Activated T-cell treated with anti-CD3 and anti-CD28 coated beads, Interleukin-2, amount 50 U/mL, for 72 hours (primary cell): Measurements from ENCODE around the gene CLDN22. TPM values are rescaled to one million over a fixed set of nuclear protein-coding genes. Genes with fewer than 3 reads are reported as not detected.

ENCODE experiments used
- ATAC-seq, 2 donors: fragments of 150-1000 bp; cut with Tn5 transposase; replicated peaks in 1 of 2; 2 replicates each; pipeline ENCODE4 v1.10.0; 2021; ENCODE audit warnings: moderate library complexity in 2 of 2, mild to moderate bottlenecking in 1 of 2
- DNase-seq, 2 donors: peaks; one replicate each; pipeline ENCODE4 v3.0.0; 2021 to 2022; ENCODE audit warnings: mixed read lengths in 1 of 2
- H3K27ac Mint-ChIP-seq: one replicate; pipeline ENCODE4 v1.8.0; 2022; ENCODE audit warnings: mild to moderate bottlenecking, moderate library complexity, mixed read lengths
- H3K27me3 Mint-ChIP-seq: one replicate; pipeline ENCODE4 v1.8.0; 2022; ENCODE audit warnings: low read depth, mixed read lengths
- H3K36me3 Mint-ChIP-seq, 2 donors: one replicate each; pipeline ENCODE4 v1.8.0; 2022; ENCODE audit warnings: mixed read lengths in 2 of 2, mild to moderate bottlenecking in 1 of 2; ENCODE audit not compliant: insufficient read depth in 2 of 2
- H3K4me1 Mint-ChIP-seq: one replicate; pipeline ENCODE4 v1.8.0; 2022; ENCODE audit warnings: low read depth, mixed read lengths
- H3K4me3 Mint-ChIP-seq, 2 donors: one replicate each; pipeline ENCODE4 v1.8.0; 2022; ENCODE audit warnings: mild to moderate bottlenecking in 2 of 2, mixed read lengths in 2 of 2, moderate library complexity in 2 of 2
- H3K9me3 Mint-ChIP-seq, 2 donors: one replicate each; pipeline ENCODE4 v1.8.0; 2022; ENCODE audit warnings: mixed read lengths in 2 of 2
- total RNA-seq, 2 donors: library from RNA; stranded (reverse); gene quantifications; one replicate each; pipeline ENCODE4 v1.2.3, GENCODE V29; 2022

The CLDN22 gene
- not detected for total RNA-seq

DNA sequence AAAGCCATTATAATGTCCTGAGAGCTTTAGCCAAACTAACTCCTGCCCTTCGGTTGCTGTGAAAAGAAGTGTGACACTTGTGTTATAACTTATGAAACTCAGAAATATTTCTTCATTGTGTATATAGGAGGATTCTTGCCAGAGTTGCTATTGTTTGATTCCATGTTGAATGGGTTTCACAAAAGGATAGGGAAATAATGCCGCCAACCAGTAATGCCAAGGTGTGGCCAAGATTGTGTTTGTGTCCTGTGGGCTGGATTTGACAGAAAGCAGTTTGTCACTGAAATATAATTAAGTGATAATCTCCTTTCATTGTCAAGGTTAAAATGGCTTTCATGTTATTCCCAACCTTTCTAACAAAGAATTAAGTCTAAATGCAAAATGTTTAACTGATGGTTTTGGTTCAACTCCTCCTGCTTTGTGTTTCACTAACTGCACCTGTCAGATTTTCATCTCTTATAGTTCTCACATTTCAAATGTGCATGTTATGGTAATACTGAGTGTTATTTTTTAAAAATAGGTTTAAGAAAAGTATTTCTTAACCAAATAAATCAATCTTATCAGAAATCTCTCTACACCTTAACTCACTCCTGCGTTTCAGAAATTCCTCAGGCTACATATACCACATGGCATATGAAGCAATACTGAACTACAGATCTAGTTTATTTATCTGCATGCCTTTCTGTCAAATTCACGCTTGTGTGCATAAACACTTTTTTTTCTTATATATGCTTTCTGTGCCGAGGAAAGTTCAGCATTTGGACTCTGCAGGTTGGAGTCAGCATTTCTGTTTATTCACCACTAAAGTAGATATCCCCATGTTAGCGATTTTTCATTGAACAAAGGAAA is at the start of gene CLDN22:
Gene CLDN22 (minus strand): TSS at position 66 of the 849 bp plus-strand sequence. CDS start 58 bp downstream, at position 8.
- Mint-ChIP-seq H3K9me3 (no peaks in the 10 kb centered on the region), H3K4me3 (peak within 1 kb of the TSS in 1 of 2 donors; percentile 40), H3K27ac (peak within 1 kb of the TSS; percentile 72), H3K36me3 (no peaks in the 10 kb centered on the region), H3K4me1 (no peaks in the 10 kb centered on the region), H3K27me3 (no peaks in the 10 kb centered on the region)
- no peak for ATAC-seq
- no peak for DNase-seq

DNA sequence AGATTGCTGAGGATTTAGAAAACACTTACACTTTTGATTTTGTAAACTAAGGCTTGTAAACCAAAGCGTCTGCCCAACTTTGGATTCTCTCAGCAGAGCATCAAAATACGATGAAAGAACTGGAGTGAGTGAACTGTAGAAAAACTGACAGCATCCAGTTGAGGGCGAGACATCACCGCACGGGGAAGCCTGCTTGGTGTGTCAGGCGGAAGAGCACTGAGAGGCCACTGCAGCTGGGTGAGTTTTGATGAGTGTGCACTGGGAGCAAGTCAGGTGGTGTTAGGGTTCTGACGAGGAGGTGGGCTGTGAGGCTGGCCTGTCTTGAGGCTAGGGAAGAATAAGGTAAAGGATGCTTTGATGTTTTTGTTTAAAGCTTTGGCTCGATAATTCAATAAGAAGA is 49.0 kb upstream of the CLDN22 start:
- ATAC-seq = no peak
- Mint-ChIP-seq H3K27me3 (no peaks in the 10 kb centered on the region), H3K36me3 (peaks cover 2 to 8% of the 10 kb centered on the region in 2 donors), H3K9me3 (peaks cover 0 to 1% of the 10 kb centered on the region in 2 donors), H3K27ac (no peak overlapping the region), H3K4me3 (no peak overlapping the region), H3K4me1 (no peaks in the 10 kb centered on the region)
- DNase-seq = no peak

DNA sequence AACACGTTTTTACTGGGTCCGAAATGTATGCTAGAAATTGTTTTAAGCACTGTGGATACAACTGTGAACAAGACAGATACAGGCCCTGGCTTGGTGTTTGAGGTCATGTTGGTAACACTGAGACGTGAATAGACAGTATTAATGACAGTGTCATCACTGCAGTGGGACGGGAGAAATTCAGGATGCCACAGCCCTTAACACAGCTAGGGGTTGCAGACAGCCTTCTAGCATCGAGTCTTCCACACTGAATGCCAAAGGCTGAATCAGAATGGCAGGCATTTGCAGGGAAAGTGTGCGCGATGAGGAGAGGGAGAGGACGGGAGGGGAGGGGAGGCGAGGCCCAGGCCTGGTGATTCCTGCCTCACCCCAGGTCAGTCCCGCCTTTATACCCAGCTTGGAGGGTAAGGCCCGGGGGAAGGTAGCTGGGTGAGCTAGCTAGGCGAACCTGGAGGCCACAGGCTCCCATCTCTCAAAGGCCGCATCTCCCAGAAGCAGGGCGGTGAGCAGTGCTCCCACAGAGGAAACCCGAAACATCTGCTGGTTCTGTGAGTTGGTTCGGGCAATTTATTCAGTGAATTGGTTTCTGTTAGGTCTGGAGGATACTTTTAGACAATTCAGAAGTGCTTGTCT is 46.2 kb upstream of the CLDN22 start:
- Mint-ChIP-seq H3K4me3 (no peak overlapping the region), H3K9me3 (no peaks in the 10 kb centered on the region), H3K36me3 (no peaks in the 10 kb centered on the region), H3K4me1 (no peaks in the 10 kb centered on the region), H3K27me3 (no peaks in the 10 kb centered on the region), H3K27ac (no peak overlapping the region)
- DNase-seq (no peak), ATAC-seq (no peak)

DNA sequence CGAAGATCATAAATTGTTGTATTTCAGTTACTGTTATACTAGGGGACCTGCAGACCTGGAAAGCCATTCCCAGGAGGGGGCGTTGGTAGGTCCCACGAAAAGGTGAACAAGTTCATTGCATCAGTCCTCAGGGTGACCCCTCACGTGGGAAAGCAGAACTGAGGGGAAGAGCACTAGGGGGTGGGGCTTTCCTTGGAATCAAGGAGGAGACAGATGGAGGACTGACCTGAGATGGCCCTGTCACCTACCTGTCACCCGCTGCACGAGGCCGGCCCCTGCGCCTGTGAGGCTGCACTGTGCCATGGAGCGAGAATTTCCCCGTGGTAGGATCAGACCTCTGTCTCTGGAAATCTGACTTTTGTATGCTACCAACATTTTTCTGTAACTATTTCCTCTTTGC is 43.9 kb upstream of the CLDN22 start:
- H3K27me3 Mint-ChIP-seq = no peaks in the 10 kb centered on the region
- no peak overlapping the region for H3K27ac Mint-ChIP-seq
- ATAC-seq (no peak), DNase-seq (no peak)
- H3K36me3 Mint-ChIP-seq = no peaks in the 10 kb centered on the region
- H3K4me1 Mint-ChIP-seq = no peaks in the 10 kb centered on the region
- H3K9me3 Mint-ChIP-seq = no peaks in the 10 kb centered on the region
- no peak overlapping the region for H3K4me3 Mint-ChIP-seq

DNA sequence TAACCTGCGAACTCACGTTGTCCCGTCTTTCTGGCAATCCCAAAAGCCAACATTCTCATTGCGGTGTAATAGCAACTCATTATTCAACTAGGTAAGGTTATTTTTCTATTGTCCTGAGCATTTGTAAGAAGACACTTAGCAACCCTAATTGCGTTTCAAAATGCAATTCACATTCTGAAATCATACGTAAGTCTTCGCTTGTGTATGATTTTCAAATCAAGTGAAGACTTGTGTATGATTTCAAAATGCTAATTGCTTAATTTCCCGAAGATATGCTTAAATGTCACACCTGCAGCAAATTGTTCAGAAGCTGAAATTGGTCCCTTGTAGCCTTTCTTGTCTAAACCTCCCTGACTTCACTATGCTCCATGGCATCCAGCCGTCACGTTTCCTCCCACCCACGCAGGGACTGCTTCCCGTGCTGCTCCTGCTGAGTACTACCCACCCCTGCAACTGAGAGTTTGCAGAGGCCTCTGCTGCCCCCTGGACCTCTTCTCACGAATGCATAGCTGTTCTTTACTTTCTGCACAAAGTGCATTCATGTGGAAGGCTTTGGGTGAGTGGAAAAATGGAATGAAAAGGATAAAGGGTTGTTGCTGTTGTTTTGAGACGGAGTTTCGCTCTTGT is 43.0 kb upstream of the CLDN22 start:
- Mint-ChIP-seq H3K27ac (no peak overlapping the region), H3K4me1 (no peaks in the 10 kb centered on the region), H3K27me3 (no peaks in the 10 kb centered on the region), H3K9me3 (no peaks in the 10 kb centered on the region), H3K36me3 (no peaks in the 10 kb centered on the region), H3K4me3 (no peak overlapping the region)
- no peak for ATAC-seq
- no peak for DNase-seq

DNA sequence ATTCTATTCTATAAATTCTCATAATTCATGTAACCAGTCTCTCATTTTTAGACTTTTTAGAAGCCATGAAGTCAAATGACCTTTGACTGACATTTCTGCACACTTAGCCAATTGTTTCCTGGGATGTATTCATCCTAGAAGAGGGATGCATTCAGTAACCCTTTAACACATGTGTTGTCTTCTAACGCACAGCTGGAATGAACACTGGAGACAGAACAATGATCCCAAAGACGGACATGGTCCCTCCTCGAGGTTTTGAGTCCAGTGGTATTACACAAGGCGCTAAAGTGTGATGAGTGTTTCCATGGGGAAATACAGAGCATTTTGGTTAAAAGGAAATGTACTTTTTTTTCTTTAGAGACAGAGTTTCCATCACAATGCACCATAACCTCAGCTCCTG is 42.0 kb upstream of the CLDN22 start:
- no peak for ATAC-seq
- Mint-ChIP-seq H3K36me3 (no peaks in the 10 kb centered on the region), H3K4me3 (no peak overlapping the region), H3K27me3 (no peaks in the 10 kb centered on the region), H3K27ac (no peak overlapping the region), H3K4me1 (no peaks in the 10 kb centered on the region), H3K9me3 (no peaks in the 10 kb centered on the region)
- no peak for DNase-seq

DNA sequence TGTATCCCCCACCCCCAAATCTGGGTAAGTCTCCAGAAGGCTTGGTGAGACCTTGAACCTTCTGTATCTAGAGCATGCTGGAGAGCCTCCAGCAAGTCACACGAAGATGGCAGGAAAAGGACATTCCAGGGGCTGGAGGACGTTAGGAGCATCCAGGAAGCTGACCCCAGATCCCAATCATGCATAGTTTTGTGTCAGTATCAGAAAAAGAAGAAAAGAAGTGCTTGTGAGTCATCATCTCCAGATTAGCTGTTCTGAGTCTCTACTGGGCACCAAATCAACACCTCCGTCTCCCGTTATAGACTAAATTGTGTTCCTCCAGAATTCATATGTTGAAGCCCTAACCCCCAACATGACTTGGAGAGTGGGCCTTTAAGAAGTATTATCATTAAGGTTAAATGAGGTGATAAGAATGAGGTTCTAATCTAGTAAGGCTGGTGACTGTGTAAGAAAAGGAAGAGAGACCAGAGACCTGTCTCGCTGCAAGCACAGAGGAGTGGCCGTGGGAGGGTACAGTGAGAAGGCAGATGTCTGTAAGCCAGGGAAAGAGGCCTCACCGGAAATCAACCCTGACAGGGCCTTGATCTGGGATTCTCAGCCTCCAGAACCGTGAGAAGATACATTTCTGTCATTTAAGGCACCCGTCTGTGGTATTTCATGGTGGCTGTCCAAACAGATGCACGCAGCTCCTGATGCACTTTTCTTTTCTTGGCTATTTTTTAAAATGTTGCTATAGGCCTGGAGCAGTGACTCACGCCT is 40.3 kb upstream of the CLDN22 start:
- H3K27me3 Mint-ChIP-seq = no peaks in the 10 kb centered on the region
- no peak overlapping the region for H3K27ac Mint-ChIP-seq
- no peaks in the 10 kb centered on the region for H3K36me3 Mint-ChIP-seq
- no peak for DNase-seq
- H3K9me3 Mint-ChIP-seq = no peaks in the 10 kb centered on the region
- no peak for ATAC-seq
- no peak overlapping the region for H3K4me3 Mint-ChIP-seq
- no peaks in the 10 kb centered on the region for H3K4me1 Mint-ChIP-seq

DNA sequence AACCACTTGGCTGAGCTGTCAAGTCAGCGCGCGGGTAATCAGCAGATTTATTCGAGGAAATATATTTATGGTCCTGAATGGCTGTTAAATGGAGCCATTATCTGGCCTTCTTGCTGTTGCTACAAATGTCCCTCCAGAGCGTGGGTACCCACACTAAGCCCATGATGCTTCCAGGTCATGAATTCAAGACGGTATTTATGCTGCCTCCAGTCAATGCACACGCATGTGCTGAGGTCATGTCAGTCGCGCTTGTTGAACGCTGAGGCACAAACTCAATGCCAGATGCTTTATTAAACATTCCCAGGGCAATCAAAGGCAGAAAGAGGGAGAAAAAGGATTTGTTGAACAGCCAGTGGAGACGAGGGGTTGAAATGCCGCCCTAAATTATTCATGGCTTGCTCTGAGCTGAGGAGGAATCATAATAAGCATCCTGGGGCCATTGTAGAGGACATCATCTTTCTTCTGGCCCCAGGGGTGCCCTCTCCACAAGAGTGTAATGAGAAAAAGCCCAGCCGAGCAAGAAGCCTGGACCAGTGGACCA is 38.2 kb upstream of the CLDN22 start:
- Mint-ChIP-seq H3K4me1 (no peaks in the 10 kb centered on the region), H3K27ac (no peak overlapping the region), H3K9me3 (no peaks in the 10 kb centered on the region), H3K27me3 (no peaks in the 10 kb centered on the region), H3K4me3 (no peak overlapping the region), H3K36me3 (no peaks in the 10 kb centered on the region)
- DNase-seq (no peak), ATAC-seq (no peak)

DNA sequence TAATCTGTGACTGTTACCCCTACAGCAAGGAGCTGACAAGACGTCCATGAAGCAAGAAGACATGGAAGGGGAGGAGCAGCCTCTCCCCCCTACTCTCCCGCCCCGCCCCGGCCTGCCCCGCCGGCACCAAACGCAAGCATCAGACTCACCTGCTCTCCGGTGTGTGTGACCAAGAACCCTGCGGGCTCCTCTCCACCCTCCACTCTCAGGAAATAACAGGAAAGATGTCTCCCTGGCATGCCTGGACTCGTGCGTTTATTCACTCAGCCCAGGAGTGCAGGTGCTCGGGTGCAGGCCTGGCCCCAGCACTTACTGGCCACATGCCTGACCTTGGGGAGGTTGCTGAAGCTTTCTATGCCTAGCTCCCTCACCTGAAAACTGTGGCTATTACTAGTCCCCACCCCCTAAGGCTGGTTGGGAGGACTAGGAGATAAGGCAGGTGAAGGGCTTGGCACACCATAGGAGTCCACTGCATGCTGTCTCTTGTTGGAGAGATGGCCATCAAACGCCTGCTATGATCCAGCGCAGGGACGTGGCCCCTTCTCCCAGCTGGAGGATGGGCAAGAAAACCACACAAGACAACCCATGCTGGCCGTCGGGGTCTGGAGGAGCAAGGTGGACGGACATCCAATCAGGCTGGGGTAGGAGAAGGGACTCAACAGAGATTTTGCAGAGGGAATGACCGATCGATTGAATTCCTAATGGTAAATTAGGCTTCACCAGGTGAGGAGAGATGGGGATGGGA is 37.0 kb upstream of the CLDN22 start:
- H3K4me1 Mint-ChIP-seq = no peaks in the 10 kb centered on the region
- no peak overlapping the region for H3K27ac Mint-ChIP-seq
- DNase-seq = no peak

DNA sequence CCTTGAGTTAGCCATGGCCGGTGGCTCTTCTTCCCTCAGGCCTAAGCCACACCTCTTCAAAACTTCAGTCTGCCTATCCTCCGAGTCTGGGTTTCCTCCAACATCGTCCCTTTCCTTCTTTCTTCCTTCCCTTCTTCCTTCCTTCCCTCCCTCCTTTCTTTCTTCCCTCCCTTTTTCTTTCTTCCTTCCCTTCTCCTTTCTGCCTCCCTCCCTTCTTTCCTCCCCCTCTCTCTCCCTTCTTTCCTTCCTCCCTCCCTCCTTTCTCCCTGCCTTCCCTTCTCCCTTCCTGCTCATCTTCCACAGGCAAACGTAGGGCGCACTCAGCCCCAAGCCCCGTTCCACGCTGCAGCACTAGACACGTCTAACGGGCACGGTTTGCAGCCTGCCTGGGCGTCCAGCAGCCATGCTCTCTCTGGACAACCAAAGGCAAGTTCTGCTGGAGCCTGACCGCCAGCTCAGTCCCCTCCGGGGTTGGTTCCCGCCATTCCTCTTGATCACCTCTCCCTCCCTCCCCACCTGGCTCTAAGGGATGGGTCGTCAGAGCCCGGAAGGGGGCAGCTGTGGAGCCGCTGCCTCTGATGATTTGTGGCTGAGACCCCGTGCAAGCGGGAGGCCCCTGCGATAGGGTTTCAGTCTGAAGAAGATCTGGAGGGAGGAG is 36.2 kb upstream of the CLDN22 start:
- H3K27ac Mint-ChIP-seq = no peak overlapping the region
- ATAC-seq (no peak), DNase-seq (no peak)
- no peaks in the 10 kb centered on the region for H3K27me3 Mint-ChIP-seq
- H3K36me3 Mint-ChIP-seq = no peaks in the 10 kb centered on the region
- H3K9me3 Mint-ChIP-seq = no peaks in the 10 kb centered on the region
- H3K4me3 Mint-ChIP-seq = no peak overlapping the region
- H3K4me1 Mint-ChIP-seq = no peaks in the 10 kb centered on the region

More for the DNA sequence above, 37.0 kb upstream of the CLDN22 start:
- no peak overlapping the region for H3K4me3 Mint-ChIP-seq
- no peak for ATAC-seq
- H3K36me3 Mint-ChIP-seq = no peaks in the 10 kb centered on the region
- no peaks in the 10 kb centered on the region for H3K27me3 Mint-ChIP-seq
- H3K9me3 Mint-ChIP-seq = no peaks in the 10 kb centered on the region

DNA sequence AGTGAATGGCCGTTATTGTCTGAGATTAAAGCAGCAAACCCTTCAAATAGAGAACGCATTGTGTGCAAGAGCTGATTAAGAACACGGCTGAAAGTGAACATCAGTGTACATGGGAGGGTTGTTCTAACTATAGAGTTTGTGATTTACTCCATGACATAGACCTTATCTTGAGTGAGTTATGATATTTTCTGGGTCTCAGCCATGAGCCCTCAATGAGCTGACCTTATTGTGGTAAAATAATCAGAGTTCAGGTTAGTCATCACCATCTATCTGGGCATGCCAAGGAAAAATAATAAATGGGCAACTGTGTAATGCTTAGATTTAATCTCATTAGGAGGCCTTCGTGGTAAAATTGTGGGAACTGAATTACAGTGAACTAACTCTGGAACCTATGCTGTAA is 35.3 kb upstream of the CLDN22 start:
- H3K4me3 Mint-ChIP-seq = no peak overlapping the region
- H3K36me3 Mint-ChIP-seq = peaks cover 3% of the 10 kb centered on the region in 2 donors
- no peak for ATAC-seq
- peaks cover 0 to 2% of the 10 kb centered on the region in 2 donors for H3K9me3 Mint-ChIP-seq
- peaks cover 4% of the 10 kb centered on the region for H3K4me1 Mint-ChIP-seq
- DNase-seq = no peak
- no peak overlapping the region for H3K27ac Mint-ChIP-seq
- peaks cover 7% of the 10 kb centered on the region for H3K27me3 Mint-ChIP-seq

DNA sequence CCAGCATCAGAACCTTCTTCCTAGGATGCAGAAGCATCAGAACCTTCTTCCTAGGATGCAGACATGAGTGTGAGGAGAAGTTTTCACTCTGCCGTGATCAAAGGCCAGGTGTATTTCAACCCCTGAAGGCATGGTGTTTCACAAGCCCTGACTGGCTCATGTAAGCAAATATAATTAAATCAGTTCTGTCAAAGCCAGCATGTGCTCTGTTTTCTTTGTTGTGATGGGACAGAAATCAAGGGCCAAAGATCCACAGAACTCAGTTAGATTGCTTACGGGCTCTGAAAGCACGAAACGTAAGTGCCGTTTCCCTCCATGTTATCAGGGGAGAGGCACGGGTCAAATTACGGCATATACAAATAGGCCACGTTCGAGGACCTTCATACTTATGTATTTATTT is 34.1 kb upstream of the CLDN22 start:
- Mint-ChIP-seq H3K27me3 (peaks cover 10% of the 10 kb centered on the region), H3K4me1 (peaks cover 14% of the 10 kb centered on the region), H3K4me3 (no peak overlapping the region), H3K9me3 (peaks cover 0 to 3% of the 10 kb centered on the region in 2 donors), H3K27ac (no peak overlapping the region), H3K36me3 (peaks cover 3 to 6% of the 10 kb centered on the region in 2 donors)
- ATAC-seq = no peak
- no peak for DNase-seq
